Endothelial cell of hepatic sinusoid (primary cell): ENCODE results near the gene SEC23IP.
"Not testable (repeated sequence)": the region's sequence is repeated elsewhere in the genome, so short reads cannot be mapped to it uniquely, and the experiment has no call there.

Experiments
- in situ Hi-C: cut with HindIII; loops from 2 replicates; pipeline ENCODE4 v1.10.0; 2017; ENCODE audit warnings: low sequenced_read_pairs

Gene SEC23IP

GRCh38 chr10:119878524-119878923 is 14.0 kb upstream of the SEC23IP start:
- in situ Hi-C loops, result no loop called here

DNA sequence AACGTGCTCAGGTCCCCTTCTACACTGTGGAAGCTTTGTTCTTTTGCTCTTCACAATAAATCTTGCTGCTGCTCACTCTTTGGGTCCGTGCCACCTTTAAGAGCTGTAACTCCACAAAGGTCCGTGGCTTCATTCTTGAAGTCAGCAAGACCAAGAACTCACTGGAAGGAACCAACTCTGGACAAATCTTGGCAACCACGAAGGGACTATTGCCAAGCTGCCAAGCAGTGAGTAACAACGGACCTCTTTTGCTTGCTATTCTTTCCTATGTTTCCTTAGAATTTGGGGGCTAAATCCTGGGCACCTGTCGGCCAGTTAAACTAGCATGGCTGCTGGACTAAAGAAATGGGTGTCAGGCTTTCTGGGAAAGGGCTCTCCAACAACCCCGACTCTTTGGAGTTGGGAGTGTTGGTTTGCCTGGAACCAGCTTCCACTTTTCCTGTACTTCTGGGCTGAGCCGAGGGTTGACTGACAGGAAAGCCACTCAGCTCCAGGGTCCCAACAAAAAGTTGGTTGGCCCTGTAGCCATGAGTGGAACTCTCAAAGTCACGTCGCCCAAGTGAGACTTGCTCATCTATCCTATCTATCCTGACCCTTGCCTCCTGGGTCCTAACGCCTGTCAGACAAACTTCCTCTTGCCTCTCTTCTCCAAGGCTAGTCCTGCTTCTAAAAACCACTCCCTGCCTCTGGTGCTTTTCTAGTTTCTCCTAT is 8.5 kb upstream of the SEC23IP start:
- in situ Hi-C loops, result not testable (repeated sequence)

DNA sequence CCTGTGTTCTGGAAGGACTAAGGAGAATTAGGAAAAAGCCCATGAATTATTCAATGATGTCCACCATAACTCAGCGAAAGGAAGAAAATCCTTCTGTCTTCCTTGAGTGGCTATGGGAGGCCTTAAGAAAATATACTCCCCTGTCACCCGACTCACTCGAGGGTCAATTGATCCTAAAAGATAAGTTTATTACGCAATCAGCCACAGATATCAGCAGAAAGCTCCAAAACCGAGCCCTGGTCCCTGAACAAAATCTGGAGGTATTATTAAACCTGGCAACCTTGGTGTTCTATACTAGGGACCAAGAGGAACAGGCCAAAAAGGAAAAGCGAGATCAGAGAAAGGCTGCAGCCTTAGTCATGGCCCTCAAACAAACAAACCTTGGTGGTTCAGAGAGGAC is 6.5 kb upstream of the SEC23IP start:
- in situ Hi-C loops, result not testable (repeated sequence)

DNA sequence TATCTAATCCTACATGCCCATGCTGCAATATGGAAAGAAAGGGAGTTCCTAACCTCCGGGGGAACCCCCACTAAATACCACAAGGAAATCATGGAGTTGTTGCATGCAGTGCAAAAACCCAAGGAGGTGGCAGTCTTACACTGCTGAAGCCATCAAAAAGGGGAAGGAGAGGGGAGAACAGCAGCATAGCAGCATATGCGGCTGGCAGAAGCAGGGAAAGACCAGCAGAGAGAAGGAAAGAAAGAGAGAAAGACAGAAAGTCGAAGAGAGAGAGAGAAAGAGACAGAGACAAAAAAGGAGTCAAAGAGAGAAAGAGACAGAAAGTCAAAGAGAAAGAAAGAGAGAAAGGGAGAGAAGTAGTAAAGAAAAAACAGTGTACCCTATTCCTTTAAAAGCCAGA is 3.8 kb upstream of the SEC23IP start:
- in situ Hi-C loops, result not testable (repeated sequence)

- in situ Hi-C loops, result not testable (repeated sequence)
Observed at GRCh38 chr10:119889201-119889600, 3.3 kb upstream of the SEC23IP start.

- in situ Hi-C loops, result not testable (repeated sequence)
Observed at GRCh38 chr10:119890307-119890706, 2.2 kb upstream of the SEC23IP start.

DNA sequence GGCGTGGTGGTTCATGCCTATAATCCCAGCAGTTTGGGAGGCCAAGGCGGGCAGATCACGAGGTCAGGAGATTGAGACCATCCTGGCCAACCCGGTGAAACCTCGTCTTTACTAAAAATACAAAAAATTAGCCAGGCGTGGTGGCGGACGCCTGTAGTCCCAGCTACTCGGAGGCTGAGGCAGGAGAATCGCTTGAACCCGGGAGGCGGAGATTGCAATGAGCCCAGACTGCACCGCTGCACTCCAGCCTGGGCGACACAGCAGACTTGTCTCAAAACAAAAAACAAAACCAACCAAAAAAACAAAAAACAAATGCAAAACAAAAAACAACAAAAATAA is 712 bp upstream of the SEC23IP start:
- in situ Hi-C loops, result not testable (repeated sequence)

DNA sequence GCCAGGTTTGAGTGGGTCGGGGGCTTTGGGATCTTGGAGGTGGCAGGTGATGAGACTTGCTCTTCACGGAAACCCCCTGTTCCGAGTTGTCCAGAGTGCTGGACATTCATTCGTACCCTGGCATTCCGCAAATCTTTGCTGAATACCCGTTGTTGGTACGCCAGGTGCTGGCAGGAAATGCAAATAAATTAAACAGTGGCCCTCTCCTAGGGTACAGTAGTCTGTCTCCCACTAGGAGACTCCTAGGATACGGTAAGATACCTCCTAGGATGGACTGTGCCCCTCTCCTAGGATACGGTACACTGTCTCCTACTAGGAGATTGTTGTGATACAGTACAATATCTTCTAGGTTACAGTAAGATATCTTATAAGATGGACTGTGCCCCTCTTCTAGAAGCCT is 544 bp downstream of the SEC23IP start:
- in situ Hi-C loops, result no loop called here

GRCh38 chr10:119893845-119894427 is 1.4 kb downstream of the SEC23IP start:
- in situ Hi-C loops, result no loop called here

DNA sequence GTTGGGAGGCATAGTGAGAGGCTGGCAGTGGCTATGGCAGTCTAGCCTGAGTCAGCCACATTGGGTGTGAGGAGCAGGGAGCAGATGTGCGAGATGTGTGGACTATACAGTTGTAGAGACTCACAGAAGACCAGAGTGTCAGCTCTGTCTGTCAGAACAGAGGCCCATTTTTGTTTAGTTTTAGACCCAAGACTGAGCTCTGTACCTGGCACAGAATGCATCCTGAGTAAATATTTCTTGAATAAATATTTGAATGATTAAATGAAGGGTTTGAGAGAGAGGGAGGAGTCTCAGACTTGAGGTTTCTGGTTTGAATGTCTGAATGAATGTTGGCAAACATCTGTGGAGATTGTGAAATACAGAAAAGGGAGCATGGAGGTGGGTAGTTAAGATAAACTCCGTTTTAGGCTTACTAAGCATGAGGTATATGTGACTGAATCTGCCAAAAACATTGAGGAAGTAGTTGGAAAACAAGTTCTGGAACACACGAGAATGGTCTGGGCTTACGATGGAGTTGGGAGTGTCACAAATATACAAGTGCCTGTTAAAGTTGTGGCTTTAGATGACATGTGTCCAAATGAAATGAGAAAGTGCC is 3.6 kb downstream of the SEC23IP start:
- in situ Hi-C loops, result no loop called here

DNA sequence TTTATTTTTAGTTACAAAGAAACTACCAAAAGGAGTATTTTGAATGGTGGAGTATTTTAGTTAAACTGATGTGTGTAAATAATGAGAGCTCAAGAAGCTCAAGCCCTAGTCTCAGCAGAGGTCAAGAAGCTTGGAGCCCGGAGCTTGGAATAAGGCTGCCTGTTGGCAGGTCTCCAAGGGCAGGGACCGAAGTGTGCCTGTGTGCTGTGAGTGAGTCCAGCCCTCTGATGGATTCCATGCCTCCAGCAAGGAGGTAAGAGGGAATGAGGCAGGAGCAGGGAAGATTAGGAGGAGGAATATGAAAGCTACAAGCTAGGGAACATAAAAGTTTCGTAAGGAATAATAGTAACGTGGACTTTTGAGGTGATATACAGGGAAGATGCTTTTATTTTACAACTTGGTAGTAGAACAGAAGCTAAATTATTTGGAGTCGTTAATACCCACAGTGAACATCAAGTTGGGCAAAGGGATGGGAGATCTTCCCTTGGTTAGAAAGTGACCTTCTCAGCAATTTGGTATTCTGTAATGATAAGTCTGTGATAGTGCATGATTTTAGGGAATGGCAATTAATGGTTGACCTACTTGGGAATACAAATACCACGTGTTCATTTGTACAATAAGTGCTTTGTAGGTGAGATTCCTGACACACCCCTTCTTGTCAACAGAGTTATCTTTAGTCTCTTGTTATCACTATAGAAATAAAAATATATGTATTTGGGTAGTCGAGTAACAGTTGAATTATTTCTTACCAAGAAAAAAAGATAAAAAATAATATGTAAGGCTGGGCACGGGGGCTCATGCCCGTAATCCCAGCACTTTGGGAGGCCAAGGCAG is 4.6 kb downstream of the SEC23IP start:
- in situ Hi-C loops, result no loop called here

- in situ Hi-C loops, result no loop called here
Observed at GRCh38 chr10:119898577-119898976, 6.0 kb downstream of the SEC23IP start.

DNA sequence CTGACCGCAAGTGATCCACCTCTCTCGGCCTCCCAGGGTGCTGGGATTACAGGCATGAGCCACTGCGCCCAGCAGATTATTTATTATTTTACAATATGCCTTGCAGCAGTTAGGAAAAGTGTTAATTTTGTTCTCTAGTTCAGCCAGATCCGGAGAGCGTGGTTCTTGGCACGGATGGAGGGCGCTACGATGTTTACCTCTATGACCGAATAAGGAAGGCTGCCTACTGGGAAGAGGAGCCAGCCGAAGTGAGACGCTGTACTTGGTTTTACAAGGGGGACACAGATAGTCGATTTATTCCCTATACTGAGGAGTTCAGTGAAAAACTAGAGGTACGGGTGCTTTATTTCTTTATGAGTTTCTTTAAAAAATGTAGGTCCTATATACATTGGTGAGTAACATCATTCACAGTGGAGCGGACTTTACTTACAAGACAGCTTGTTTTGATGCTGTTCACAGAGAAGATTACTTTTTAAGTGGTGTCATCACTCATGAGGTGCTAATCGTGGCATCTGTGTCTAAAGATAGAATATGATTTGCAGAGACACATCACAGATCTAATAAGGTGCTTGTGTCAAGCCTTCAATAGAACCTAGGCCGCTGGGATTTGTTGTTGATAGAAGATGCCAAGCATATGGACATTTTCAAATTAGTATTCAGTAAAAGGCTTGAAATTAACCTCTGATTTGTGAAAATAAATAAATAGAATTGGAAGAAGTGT is 11.6 kb downstream of the SEC23IP start:
- in situ Hi-C loops, result no loop called here

DNA sequence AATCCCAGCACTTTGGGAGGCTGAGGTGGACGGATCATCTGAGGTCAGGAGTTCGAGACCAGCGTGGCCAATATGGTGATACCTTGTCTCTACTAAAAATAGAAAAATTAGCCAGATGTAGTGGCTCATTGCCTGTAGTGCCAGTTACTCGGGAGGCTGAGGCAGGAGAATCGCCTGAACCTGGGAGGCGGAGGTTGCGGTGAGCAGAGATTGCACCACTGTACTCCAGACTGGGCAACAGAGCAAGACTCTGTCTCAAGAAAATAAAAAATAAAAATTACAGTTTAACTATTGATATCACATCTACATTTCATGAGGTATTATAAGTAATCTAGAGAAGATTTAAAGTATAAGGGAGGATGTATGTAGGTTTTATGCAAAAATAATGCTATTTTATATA is 15.2 kb downstream of the SEC23IP start:
- in situ Hi-C loops, result not testable (repeated sequence)

DNA sequence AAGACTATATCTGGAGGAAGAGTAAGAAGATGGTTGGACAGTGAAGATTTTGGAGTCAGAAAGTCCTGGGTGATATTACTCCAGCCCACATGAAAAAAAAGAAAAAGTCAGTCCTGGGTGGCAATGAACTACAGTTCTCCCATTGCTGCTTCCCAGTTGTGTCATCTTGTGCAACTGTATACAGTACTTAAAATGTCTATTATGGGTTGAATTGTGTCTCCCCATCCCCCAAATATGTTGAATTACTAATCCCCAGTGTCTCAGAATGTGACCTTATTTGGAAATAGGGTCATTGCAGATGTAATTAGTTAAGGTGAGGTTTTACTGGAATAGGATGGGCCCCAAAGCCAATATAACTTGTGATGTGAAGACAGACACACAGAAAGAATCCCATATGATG is 15.6 kb downstream of the SEC23IP start:
- in situ Hi-C loops, result no loop called here

- in situ Hi-C loops, result no loop called here
Observed at GRCh38 chr10:119910689-119911088, 18.2 kb downstream of the SEC23IP start.

DNA sequence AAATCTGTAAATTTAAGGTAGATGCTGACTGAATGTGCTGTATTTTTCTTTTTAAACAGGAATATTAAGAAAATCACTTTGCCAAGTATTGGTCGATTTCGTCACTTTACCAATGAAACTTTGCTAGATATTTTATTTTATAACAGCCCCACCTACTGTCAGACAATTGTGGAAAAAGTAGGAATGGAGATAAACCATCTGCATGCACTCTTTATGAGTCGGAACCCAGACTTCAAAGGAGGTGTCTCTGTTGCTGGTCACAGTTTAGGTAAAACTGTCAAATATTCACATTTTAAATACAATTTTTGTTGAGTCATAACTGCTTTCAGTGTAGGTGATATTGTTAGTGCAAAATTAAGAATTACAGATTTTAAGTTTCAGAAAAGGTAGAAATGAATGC is 25.2 kb downstream of the SEC23IP start:
- in situ Hi-C loops, result no loop called here

GRCh38 chr10:119919271-119919670 is 26.7 kb downstream of the SEC23IP start:
- in situ Hi-C loops, result no loop called here

GRCh38 chr10:119919826-119920225 is 27.3 kb downstream of the SEC23IP start:
- in situ Hi-C loops, result no loop called here

DNA sequence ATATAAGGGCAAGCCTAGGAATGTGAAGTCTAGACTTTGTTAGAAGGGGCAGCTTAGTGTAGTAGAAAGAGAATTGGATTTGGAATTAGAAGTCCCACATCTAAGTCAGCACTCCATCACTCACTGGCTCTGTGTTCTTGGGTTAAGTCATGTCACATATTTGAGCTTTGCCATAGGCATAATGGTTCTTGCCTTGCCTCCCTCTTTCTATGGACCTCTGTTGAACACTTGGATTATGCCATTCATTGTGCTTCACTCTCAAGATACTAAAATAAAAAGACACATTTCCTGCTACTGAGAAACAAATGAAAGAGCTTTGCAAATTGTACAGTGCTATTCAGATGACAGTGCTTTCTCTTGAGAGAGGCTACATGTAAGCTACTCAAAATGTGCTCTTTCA is 35.9 kb downstream of the SEC23IP start:
- in situ Hi-C loops, result no loop called here

DNA sequence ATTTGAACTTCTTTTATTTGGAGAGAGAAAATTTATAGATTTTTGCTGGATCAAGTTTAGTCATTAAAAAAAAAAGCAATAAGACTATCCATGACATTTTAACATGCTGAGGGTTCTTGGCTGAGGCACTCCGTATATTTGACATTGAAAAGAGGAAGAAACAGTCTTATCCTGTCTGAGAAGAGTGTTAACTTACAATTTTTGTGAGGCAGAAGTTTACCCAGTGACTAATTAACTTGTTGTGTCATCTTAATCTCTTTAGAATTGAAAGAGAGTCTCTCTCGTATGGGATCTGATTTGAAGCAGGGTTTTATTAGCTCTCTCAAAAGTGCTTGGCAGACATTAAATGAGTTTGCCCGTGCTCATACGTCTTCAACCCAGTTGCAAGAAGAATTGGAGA is 39.3 kb downstream of the SEC23IP start:
- in situ Hi-C loops, result no loop called here
